K562 (cell line): ENCODE data around the gene PDE3A. TPM values are rescaled to one million over a fixed set of nuclear protein-coding genes. Genes with fewer than 3 reads are reported as not detected.

Experiments used
- ATAC-seq: fragments of 200-7000 bp; cut with Tn5 transposase; 3 replicates; pipeline ENCODE4 v1.9.1; 2020; ENCODE audit warnings: moderate library complexity
- BruUV-seq: library from RNA; stranded (reverse); fragments of 400-500 nt; replicated peaks from 2 replicates; lab custom pipeline; 2021; lab: Mats Ljungman, UMichigan
- CTCF ChIA-PET: fragments of 300-600 bp; formaldehyde crosslinking; extraction: SDS; loops from one replicate; lab custom pipeline; 2021; ENCODE audit warnings: low intra/inter-chr PET ratio; lab: Yijun Ruan, JAX
- POLR2A ChIA-PET: fragments of 300-600, 350-650 bp; sonication (Branson Sonifier 250); formaldehyde crosslinking; extraction: SDS; loops from one replicate; lab custom pipeline; 2021; ENCODE audit warnings: antibody characterized with exemption, inconsistent platforms; lab: Yijun Ruan, JAX
- DNase-seq, 4 experiments: peaks; one replicate each; pipeline versions ENCODE4 v3.0.0 to v3.0.0-alpha.2; 2011 to 2018; ENCODE audit warnings: low spot score in 3 of 4, mixed read lengths in 3 of 4; ENCODE audit errors: extremely low read depth in 1 of 4
- FAIRE-seq: peaks from 2 replicates; lab custom pipeline; 2011; peaks lifted over from hg19 to GRCh38; lab: Jason Lieb, UNC
- H2AFZ ChIP-seq: 2 replicates; pipeline ENCODE4 v1.6.0; 2011; ENCODE audit warnings: low read depth, low read length, control low read depth, inconsistent platforms
- H3K27ac ChIP-seq: fragments of 200-600 bp; 3 replicates; pipeline ENCODE4 v1.8.0; 2011; ENCODE audit warnings: low read depth, mild to moderate bottlenecking, control low read depth, inconsistent platforms, low read length, moderate library complexity, mixed read lengths; ENCODE audit errors: extremely low read depth
- H3K27me3 ChIP-seq, 2 experiments: fragments of 300-600 bp in 1 of 2; 2 replicates in 1 of 2; 3 replicates in 1 of 2; pipeline versions ENCODE4 v1.6.0 to v1.8.0; 2011; ENCODE audit warnings: inconsistent platforms in 2 of 2, low read length in 2 of 2, mild to moderate bottlenecking in 1 of 2, mixed read lengths in 1 of 2, moderate library complexity in 1 of 2; ENCODE audit not compliant: control insufficient read depth in 2 of 2, insufficient read depth in 2 of 2
- H3K36me3 ChIP-seq: fragments of 300-600 bp; 3 replicates; pipeline ENCODE4 v1.8.0; 2011; ENCODE audit warnings: mild to moderate bottlenecking, low read length, inconsistent platforms; ENCODE audit not compliant: control insufficient read depth, insufficient read depth
- H3K4me1 ChIP-seq, 2 experiments: fragments of 200-600 bp in 1 of 2; replicated peaks in 1 of 2; 2 replicates in 1 of 2; 3 replicates in 1 of 2; pipeline versions ENCODE4 v1.5.1 to v1.8.0; 2011; ENCODE audit warnings: inconsistent platforms in 2 of 2, low read length in 2 of 2, mild to moderate bottlenecking in 1 of 2, mixed read lengths in 1 of 2, moderate library complexity in 1 of 2; ENCODE audit not compliant: control insufficient read depth in 2 of 2, insufficient read depth in 2 of 2
- H3K4me2 ChIP-seq: 2 replicates; pipeline ENCODE4 v1.6.1; 2011; ENCODE audit warnings: low read length, control low read depth, inconsistent platforms, mixed read lengths; ENCODE audit not compliant: insufficient read depth
- H3K4me3 ChIP-seq: fragments of 200-600 bp; sonication (generic), shearing (Covaris generic); 2 replicates; pipeline ENCODE4 v1.5.1; 2016; ENCODE audit warnings: control low read depth, inconsistent platforms
- H3K79me2 ChIP-seq: fragments of 200-600 bp; 3 replicates; pipeline ENCODE4 v1.8.0; 2011; ENCODE audit warnings: low read length, inconsistent platforms; ENCODE audit not compliant: control insufficient read depth, insufficient read depth
- H3K9ac ChIP-seq, 2 experiments: 2 replicates each; pipeline versions ENCODE4 v1.6.0 to v1.6.1; 2011; ENCODE audit warnings: low read depth in 2 of 2, low read length in 2 of 2, control low read depth in 1 of 2, inconsistent platforms in 1 of 2, mild to moderate bottlenecking in 1 of 2, mixed read lengths in 1 of 2; ENCODE audit not compliant: insufficient read depth in 1 of 2
- H3K9me1 ChIP-seq: one replicate; pipeline ENCODE4 v1.6.0; 2011; ENCODE audit warnings: inconsistent platforms, mild to moderate bottlenecking, low read length, moderate library complexity; ENCODE audit not compliant: control insufficient read depth, insufficient read depth
- H3K9me3 ChIP-seq: replicated peaks from 2 replicates; pipeline ENCODE4 v1.5.1; 2011; ENCODE audit warnings: low read depth, low read length, inconsistent platforms; ENCODE audit not compliant: control insufficient read depth, insufficient read depth
- H4K20me1 ChIP-seq: replicated peaks from 2 replicates; pipeline ENCODE4 v1.6.1; 2011; ENCODE audit warnings: low read length, inconsistent platforms, mixed read lengths; ENCODE audit not compliant: control insufficient read depth, insufficient read depth
- CCNT2 ChIP-seq: IDR thresholded peaks from 2 replicates; pipeline ENCODE4 v1.6.1; 2011; ENCODE audit warnings: borderline replicate concordance, low read depth, mild to moderate bottlenecking, moderate library complexity, mixed read lengths, low read length; ENCODE audit not compliant: insufficient read length; ENCODE audit errors: extremely low read depth
- E2F8 ChIP-seq: fragments of 450-650 bp; IDR thresholded peaks from 2 replicates; pipeline ENCODE4 v1.7.1; 2018; ENCODE audit warnings: mild to moderate bottlenecking, low read depth; ENCODE audit not compliant: partially characterized antibody
- ETS1 ChIP-seq: conservative IDR thresholded peaks from 2 replicates; pipeline ENCODE4 v1.6.1; 2011; ENCODE audit warnings: low read depth, mild to moderate bottlenecking, low read length; ENCODE audit not compliant: control insufficient read depth
- FOXK1 ChIP-seq: sonication (generic); formaldehyde crosslinking; IDR thresholded peaks from 2 replicates; pipeline ENCODE4 v1.8.0; 2022; ENCODE audit warnings: missing genetic modification reagents, mild to moderate bottlenecking, borderline replicate concordance
- GABPA ChIP-seq: fragments of 200-800 bp; sonication (Bioruptor generic); conservative IDR thresholded peaks from 2 replicates; pipeline ENCODE4 v1.6.1; 2016; ENCODE audit warnings: low read depth, missing genetic modification characterization, missing compliant biosample characterization
- GTF2F1 ChIP-seq: IDR thresholded peaks from 2 replicates; pipeline ENCODE4 v1.6.1; 2011; ENCODE audit warnings: low read depth, low read length, improper control_type of control experiment
- HBP1 ChIP-seq: fragments of 450-650 bp; formaldehyde crosslinking; IDR thresholded peaks from 2 replicates; pipeline ENCODE4 v1.4.0; 2022; ENCODE audit warnings: missing genetic modification characterization
- NR4A1 ChIP-seq, 2 experiments: fragments of 250-450 bp in 1 of 2; fragments of 450-650 bp in 1 of 2; sonication (Bioruptor Pico) in 1 of 2; IDR thresholded peaks; 2 replicates each; pipeline versions ENCODE4 v1.4.0 to v1.6.1; 2016 to 2020; ENCODE audit warnings: mild to moderate bottlenecking in 2 of 2, missing compliant biosample characterization in 1 of 2, missing genetic modification characterization in 1 of 2, moderate library complexity in 1 of 2
- RAD51 ChIP-seq: fragments of 450-650 bp; IDR thresholded peaks from 2 replicates; pipeline ENCODE4 v1.7.1; 2016; ENCODE audit warnings: low read depth, mild to moderate bottlenecking, borderline replicate concordance
- RBM39 ChIP-seq: fragments of 200-400 bp; formaldehyde crosslinking; optimal IDR thresholded peaks from 2 replicates; pipeline ENCODE3; 2018; ENCODE audit warnings: low read depth, low read length
- RUNX1 ChIP-seq: sonication (generic); IDR thresholded peaks from 2 replicates; pipeline ENCODE4 v1.6.1; 2016; ENCODE audit warnings: antibody characterized with exemption, low read depth
- SETDB1 ChIP-seq: IDR thresholded peaks from one replicate; pipeline ENCODE4 v1.6.1; 2012; ENCODE audit warnings: low read length, control low read depth, inconsistent platforms
- ZBTB5 ChIP-seq: fragments of 450-650 bp; IDR thresholded peaks from 2 replicates; pipeline ENCODE4 v1.6.1; 2017; ENCODE audit warnings: antibody characterized with exemption
- WGBS: fragments of 100-300 bp; shearing (Covaris generic); methylation state at CpG from one replicate; pipeline ENCODE4 v1.1.6; 2016; ENCODE audit warnings: low coverage, mixed read lengths; ENCODE audit not compliant: insufficient coverage; ENCODE audit errors: missing lambda C conversion rate; 5-methylcytosine and 5-hydroxymethylcytosine counted together
- in situ Hi-C: fragments of 300-500 bp; cut with MboI; formaldehyde crosslinking; loops from 4 replicates; pipeline ENCODE4 v1.15.0; 2018; ENCODE audit warnings: inconsistent platforms, mixed read lengths
- intact Hi-C: fragments of 100-400 bp; cut with micrococcal nuclease; formaldehyde crosslinking; loops from 2 replicates; pipeline ENCODE4 v1.14.2; 2022
- polyA plus RNA-seq, 8 experiments: library from polyadenylated mRNA; depleted of rRNA in 4 of 8; stranded (reverse) in 5 of 8; unstranded in 3 of 8; fragments of >200 nt; fragmentation: Nextera tagmentation in 2 of 8; fragmentation: Illumina TruSeq in 1 of 8; extraction: Ambion mirVana in 2 of 8; extraction: Trizol in 1 of 8; gene quantifications; 2 replicates each; pipeline versions ENCODE4 v1.2.1 to v1.2.3, GENCODE V29; 2011 to 2014; ENCODE audit warnings: inconsistent platforms in 1 of 8, missing spikeins in 1 of 8
- total RNA-seq, 7 experiments: library from RNA; depleted of rRNA in 6 of 7; stranded (reverse); fragments of >200 nt in 6 of 7; fragmentation: Illumina TruSeq in 2 of 7; extraction: Trizol in 2 of 7; gene quantifications; 2 replicates each; pipeline versions ENCODE4 v1.2.1 to v1.2.3, GENCODE V29; 2011 to 2021; ENCODE audit warnings: low replicate concordance in 1 of 7

PDE3A gene
- total and polyA plus RNA-seq, 9 of the 15 experiments (the other 6 are each of a cell fraction or from before 2014, with no cell fraction given) = 0.02 TPM; not detected in 8

- no peak for TF ChIP-seq ZBTB5
- TF ChIP-seq HBP1 (CRISPR knock-in tag) = no peak
Observed at GRCh38 chr12:20548611-20549010, 180.3 kb downstream of the PDE3A start (continued).

GRCh38 chr12:20549108-20549719, 180.9 kb downstream of the PDE3A start:
- intact Hi-C loops = no loop called here
- Histone ChIP-seq H3K79me2 (no peaks in the 10 kb centered on the region), H3K9ac (no peak overlapping the region), H3K36me3 (no peaks in the 10 kb centered on the region), H4K20me1 (no peaks in the 10 kb centered on the region), H3K4me1 (no peaks in the 10 kb centered on the region), H3K27me3 (no peaks in the 10 kb centered on the region), H3K9me3 (no peaks in the 10 kb centered on the region), H3K4me2 (no peak overlapping the region), H3K9me1 (no peaks in the 10 kb centered on the region), H3K4me3 (no peak overlapping the region), H3K27ac (no peak overlapping the region), H2AFZ (no peak overlapping the region)
- DNase-seq (no peak), ATAC-seq (no peak), FAIRE-seq (no peak)
- BruUV-seq = no TSS peak
- ChIA-PET POLR2A (no interaction called here), CTCF (no interaction called here)
- in situ Hi-C loops = no loop called here
- 25% methylated on average over 2 of the region's 2 CpGs for WGBS
- no peak for TF ChIP-seq ETS1
- TF ChIP-seq E2F8 = no peak
- no peak for TF ChIP-seq FOXK1
- TF ChIP-seq NR4A1 (CRISPR knock-in tag; IDR thresholded peaks at IDR 0.05) = no peak
- no peak for TF ChIP-seq NR4A1 (tag; IDR thresholded peaks at IDR 0.05)
- no peak for TF ChIP-seq GTF2F1
- TF ChIP-seq RAD51 = no peak
- no peak for TF ChIP-seq RUNX1
- no peak for TF ChIP-seq RBM39
- TF ChIP-seq CCNT2 = no peak
- no peak for TF ChIP-seq GABPA (tag)
- no peak for TF ChIP-seq SETDB1
